ENCODE data around the gene GAK. TPM values are rescaled to one million over a fixed set of nuclear protein-coding genes. Genes with fewer than 3 reads are reported as not detected.
A peak's percentile ranks its signal among the peaks of the same experiment; 100 is the strongest.

Gene GAK
- total RNA-seq, 1 donor from 2014 or later = 86.9 TPM

GRCh38 chr4:931194-931959 is 739 bp downstream of the GAK start:
- TF ChIP-seq EZH2 (IDR thresholded peaks at IDR 0.05; ENCODE audit: insufficient read depth, low read length) = no peak
- TF ChIP-seq, protein P1, sequence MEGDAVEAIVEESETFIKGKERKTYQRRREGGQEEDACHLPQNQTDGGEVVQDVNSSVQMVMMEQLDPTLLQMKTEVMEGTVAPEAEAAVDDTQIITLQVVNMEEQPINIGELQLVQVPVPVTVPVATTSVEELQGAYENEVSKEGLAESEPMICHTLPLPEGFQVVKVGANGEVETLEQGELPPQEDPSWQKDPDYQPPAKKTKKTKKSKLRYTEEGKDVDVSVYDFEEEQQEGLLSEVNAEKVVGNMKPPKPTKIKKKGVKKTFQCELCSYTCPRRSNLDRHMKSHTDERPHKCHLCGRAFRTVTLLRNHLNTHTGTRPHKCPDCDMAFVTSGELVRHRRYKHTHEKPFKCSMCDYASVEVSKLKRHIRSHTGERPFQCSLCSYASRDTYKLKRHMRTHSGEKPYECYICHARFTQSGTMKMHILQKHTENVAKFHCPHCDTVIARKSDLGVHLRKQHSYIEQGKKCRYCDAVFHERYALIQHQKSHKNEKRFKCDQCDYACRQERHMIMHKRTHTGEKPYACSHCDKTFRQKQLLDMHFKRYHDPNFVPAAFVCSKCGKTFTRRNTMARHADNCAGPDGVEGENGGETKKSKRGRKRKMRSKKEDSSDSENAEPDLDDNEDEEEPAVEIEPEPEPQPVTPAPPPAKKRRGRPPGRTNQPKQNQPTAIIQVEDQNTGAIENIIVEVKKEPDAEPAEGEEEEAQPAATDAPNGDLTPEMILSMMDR (IDR thresholded peaks at IDR 0.05; ENCODE audit: insufficient read depth, low read depth, low read length) = no peak
- DNase-seq (ENCODE audit: low read depth) = peak; percentile 25
- peak overlapping the region; percentile 81 for H3K27ac Mint-ChIP-seq (ENCODE audit: unreplicated experiment)
- peak overlapping the region; percentile 98 for H3K4me3 Mint-ChIP-seq (ENCODE audit: unreplicated experiment)
- Histone ChIP-seq H2AFZ (ENCODE audit: low read depth, low read length) (peak overlapping the region; percentile 87), H3K27ac (ENCODE audit: low read depth, low read length) (peak overlapping the region; percentile 89), H3K4me3 (ENCODE audit: insufficient read depth, low read depth, low read length) (peak overlapping the region; percentile 86), H3K36me3 (ENCODE audit: insufficient read depth, low read length) (no peaks in the 10 kb centered on the region), H4K20me1 (ENCODE audit: insufficient read depth, low read length) (peaks cover 41% of the 10 kb centered on the region), H3K4me2 (ENCODE audit: low read length) (peak overlapping the region; percentile 99), H3K9ac (ENCODE audit: low read length) (peak overlapping the region; percentile 98), H3K9me3 (ENCODE audit: insufficient read depth, low read depth, low read length) (no peaks in the 10 kb centered on the region), H3K27me3 (ENCODE audit: insufficient read depth, low read length) (no peaks in the 10 kb centered on the region), H3K79me2 (ENCODE audit: insufficient read depth, low read length) (peaks cover 60% of the 10 kb centered on the region), H3K4me1 (ENCODE audit: insufficient read depth, low read length) (peaks cover 18% of the 10 kb centered on the region)
- no peaks in the 10 kb centered on the region for H3K36me3 Mint-ChIP-seq (ENCODE audit: low read depth, unreplicated experiment)
- H3K9me3 Mint-ChIP-seq (ENCODE audit: unreplicated experiment) = no peaks in the 10 kb centered on the region
- FAIRE-seq = no peak
- H3K4me1 Mint-ChIP-seq (ENCODE audit: low read depth, unreplicated experiment) = peaks cover 19% of the 10 kb centered on the region
- H3K27me3 Mint-ChIP-seq (ENCODE audit: low read depth, unreplicated experiment) = no peaks in the 10 kb centered on the region

- no peaks in the 10 kb centered on the region for H3K27me3 ChIP-seq (ENCODE audit: insufficient read depth, low read length)
- peak overlapping the region; percentile 98 for H3K9ac ChIP-seq (ENCODE audit: low read length)
- Mint-ChIP-seq H3K36me3 (ENCODE audit: low read depth, unreplicated experiment) (no peaks in the 10 kb centered on the region), H3K27ac (ENCODE audit: unreplicated experiment) (peak overlapping the region; percentile 81), H3K4me1 (ENCODE audit: low read depth, unreplicated experiment) (peaks cover 23% of the 10 kb centered on the region), H3K4me3 (ENCODE audit: unreplicated experiment) (peak overlapping the region; percentile 98), H3K9me3 (ENCODE audit: unreplicated experiment) (no peaks in the 10 kb centered on the region), H3K27me3 (ENCODE audit: low read depth, unreplicated experiment) (no peaks in the 10 kb centered on the region)
- H4K20me1 ChIP-seq (ENCODE audit: insufficient read depth, low read length) = peaks cover 47% of the 10 kb centered on the region
- peaks cover 65% of the 10 kb centered on the region for H3K79me2 ChIP-seq (ENCODE audit: insufficient read depth, low read length)
- H2AFZ ChIP-seq (ENCODE audit: low read depth, low read length) = no peak overlapping the region
- no peak for DNase-seq (ENCODE audit: low read depth)
- FAIRE-seq = no peak
- H3K9me3 ChIP-seq (ENCODE audit: insufficient read depth, low read depth, low read length) = no peaks in the 10 kb centered on the region
- H3K27ac ChIP-seq (ENCODE audit: low read depth, low read length) = peak overlapping the region; percentile 89
- peaks cover 18% of the 10 kb centered on the region for H3K4me1 ChIP-seq (ENCODE audit: insufficient read depth, low read length)
- no peaks in the 10 kb centered on the region for H3K36me3 ChIP-seq (ENCODE audit: insufficient read depth, low read length)
- H3K4me3 ChIP-seq (ENCODE audit: insufficient read depth, low read depth, low read length) = peak overlapping the region; percentile 86
- H3K4me2 ChIP-seq (ENCODE audit: low read length) = peak overlapping the region; percentile 99
- TF ChIP-seq, protein P1 (IDR thresholded peaks at IDR 0.05; ENCODE audit: insufficient read depth, low read depth, low read length) = no peak
- TF ChIP-seq EZH2 (IDR thresholded peaks at IDR 0.05; ENCODE audit: insufficient read depth, low read length) = no peak
These were observed 1.3 kb downstream of the GAK start for GRCh38 chr4:930827-931193.

GRCh38 chr4:930028-930551 is 2.0 kb downstream of the GAK start:
- Histone ChIP-seq H3K36me3 (ENCODE audit: insufficient read depth, low read length) (no peaks in the 10 kb centered on the region), H4K20me1 (ENCODE audit: insufficient read depth, low read length) (peaks cover 54% of the 10 kb centered on the region), H3K4me3 (ENCODE audit: insufficient read depth, low read depth, low read length) (no peak overlapping the region), H2AFZ (ENCODE audit: low read depth, low read length) (no peak overlapping the region), H3K4me2 (ENCODE audit: low read length) (peak overlapping the region; percentile 99), H3K9ac (ENCODE audit: low read length) (peak overlapping the region; percentile 98), H3K4me1 (ENCODE audit: insufficient read depth, low read length) (peaks cover 25% of the 10 kb centered on the region), H3K27me3 (ENCODE audit: insufficient read depth, low read length) (no peaks in the 10 kb centered on the region), H3K27ac (ENCODE audit: low read depth, low read length) (peak overlapping the region; percentile 89), H3K9me3 (ENCODE audit: insufficient read depth, low read depth, low read length) (no peaks in the 10 kb centered on the region), H3K79me2 (ENCODE audit: insufficient read depth, low read length) (peaks cover 73% of the 10 kb centered on the region)
- Mint-ChIP-seq H3K4me1 (ENCODE audit: low read depth, unreplicated experiment) (peaks cover 26% of the 10 kb centered on the region), H3K9me3 (ENCODE audit: unreplicated experiment) (no peaks in the 10 kb centered on the region), H3K27ac (ENCODE audit: unreplicated experiment) (peak overlapping the region; percentile 81), H3K36me3 (ENCODE audit: low read depth, unreplicated experiment) (no peaks in the 10 kb centered on the region), H3K27me3 (ENCODE audit: low read depth, unreplicated experiment) (no peaks in the 10 kb centered on the region), H3K4me3 (ENCODE audit: unreplicated experiment) (peak overlapping the region; percentile 98)
- DNase-seq (ENCODE audit: low read depth) (no peak), FAIRE-seq (no peak)
- no peak for TF ChIP-seq EZH2 (IDR thresholded peaks at IDR 0.05; ENCODE audit: insufficient read depth, low read length)
- TF ChIP-seq, protein P1 (IDR thresholded peaks at IDR 0.05; ENCODE audit: insufficient read depth, low read depth, low read length) = no peak

Data from astrocyte (in vitro differentiated cells and primary cell).